ENCODE results near the gene MTERF4. TPM values are rescaled to one million over a fixed set of nuclear protein-coding genes. Genes with fewer than 3 reads are reported as not detected.
A peak's percentile ranks its signal among the peaks of the same experiment; 100 is the strongest.

The MTERF4 gene
- total RNA-seq, 2 donors from 2014 or later, result 33.2 to 42.5 TPM

GRCh38 chr2:241050624-241051577 is 51.2 kb downstream of the MTERF4 start:
- no peak for DNase-seq
- Histone ChIP-seq H3K9me3 (ENCODE audit: control insufficient read depth, low read length) (no peaks in the 10 kb centered on the region), H3K36me3 (ENCODE audit: control insufficient read depth, insufficient read depth, low read length) (no peaks in the 10 kb centered on the region), H3K27ac (ENCODE audit: low read depth, low read length) (no peak overlapping the region), H3K4me1 (ENCODE audit: control insufficient read depth, insufficient read depth, low read length) (no peaks in the 10 kb centered on the region), H3K4me3 (ENCODE audit: low read length) (no peak overlapping the region), H3K27me3 (ENCODE audit: control insufficient read depth, insufficient read depth, low read length, poor library complexity, severe bottlenecking) (peaks cover 14% of the 10 kb centered on the region), H3K9ac (ENCODE audit: extremely low read depth, low read length, poor library complexity, severe bottlenecking) (no peak overlapping the region)
- H3K4me3 Mint-ChIP-seq, result no peak overlapping the region
- no peaks in the 10 kb centered on the region for H3K36me3 Mint-ChIP-seq (ENCODE audit: low read depth)
- TF ChIP-seq CTCF (conservative IDR thresholded peaks at IDR 0.05), result no peak
- H3K27me3 Mint-ChIP-seq (ENCODE audit: insufficient read depth), result peaks cover 1% of the 10 kb centered on the region
- H3K27ac Mint-ChIP-seq, result no peak overlapping the region
- H3K9me3 Mint-ChIP-seq, result peaks cover 2% of the 10 kb centered on the region
- 78 to 89% methylated on average over 6 to 18 of the region's 18 CpGs for WGBS, 2 experiments (ENCODE audit: insufficient coverage in 1 of 2, insufficient read length in 1 of 2)
- H3K4me1 Mint-ChIP-seq, result no peaks in the 10 kb centered on the region

- no peaks in the 10 kb centered on the region for H3K36me3 Mint-ChIP-seq (ENCODE audit: low read depth)
- no peak overlapping the region for H3K4me3 Mint-ChIP-seq
- no peaks in the 10 kb centered on the region for H3K9me3 ChIP-seq (ENCODE audit: control insufficient read depth, low read length)
- DNase-seq, result peak; percentile 90
- no peak overlapping the region for H3K27ac Mint-ChIP-seq
- no peak overlapping the region for H3K4me3 ChIP-seq (ENCODE audit: low read length)
- H3K27me3 Mint-ChIP-seq (ENCODE audit: insufficient read depth), result peaks cover 2% of the 10 kb centered on the region
- H3K36me3 ChIP-seq (ENCODE audit: control insufficient read depth, insufficient read depth, low read length), result no peaks in the 10 kb centered on the region
- H3K27ac ChIP-seq (ENCODE audit: low read depth, low read length), result no peak overlapping the region
- WGBS, 2 experiments (ENCODE audit: insufficient coverage in 1 of 2, insufficient read length in 1 of 2), result 37 to 38% methylated on average over 33 to 38 of the region's 38 CpGs
- H3K9me3 Mint-ChIP-seq, result peaks cover 6% of the 10 kb centered on the region
- H3K4me1 Mint-ChIP-seq, result no peaks in the 10 kb centered on the region
- H3K27me3 ChIP-seq (ENCODE audit: control insufficient read depth, insufficient read depth, low read length, poor library complexity, severe bottlenecking), result peaks cover 16% of the 10 kb centered on the region
- no peak for TF ChIP-seq CTCF (conservative IDR thresholded peaks at IDR 0.05)
- H3K9ac ChIP-seq (ENCODE audit: extremely low read depth, low read length, poor library complexity, severe bottlenecking), result no peak overlapping the region
- H3K4me1 ChIP-seq (ENCODE audit: control insufficient read depth, insufficient read depth, low read length), result no peaks in the 10 kb centered on the region
These were observed 52.1 kb downstream of the MTERF4 start for GRCh38 chr2:241049739-241050623.

- Histone ChIP-seq H3K36me3 (ENCODE audit: control insufficient read depth, insufficient read depth, low read length) (no peaks in the 10 kb centered on the region), H3K27ac (ENCODE audit: low read depth, low read length) (no peak overlapping the region), H3K4me3 (ENCODE audit: low read length) (no peak overlapping the region), H3K27me3 (ENCODE audit: control insufficient read depth, insufficient read depth, low read length, poor library complexity, severe bottlenecking) (peaks cover 19% of the 10 kb centered on the region), H3K9me3 (ENCODE audit: control insufficient read depth, low read length) (no peaks in the 10 kb centered on the region), H3K9ac (ENCODE audit: extremely low read depth, low read length, poor library complexity, severe bottlenecking) (no peak overlapping the region), H3K4me1 (ENCODE audit: control insufficient read depth, insufficient read depth, low read length) (no peaks in the 10 kb centered on the region)
- WGBS, 2 experiments (ENCODE audit: insufficient coverage in 1 of 2, insufficient read length in 1 of 2), result 83 to 87% methylated on average over 3 to 11 of the region's 11 CpGs
- H3K27me3 Mint-ChIP-seq (ENCODE audit: insufficient read depth), result peaks cover 5% of the 10 kb centered on the region
- TF ChIP-seq CTCF (conservative IDR thresholded peaks at IDR 0.05), result no peak
- peaks cover 7% of the 10 kb centered on the region for H3K9me3 Mint-ChIP-seq
- no peaks in the 10 kb centered on the region for H3K36me3 Mint-ChIP-seq (ENCODE audit: low read depth)
- no peaks in the 10 kb centered on the region for H3K4me1 Mint-ChIP-seq
- DNase-seq, result no peak
- H3K27ac Mint-ChIP-seq, result no peak overlapping the region
- no peak overlapping the region for H3K4me3 Mint-ChIP-seq
These were observed 53.1 kb downstream of the MTERF4 start for GRCh38 chr2:241048949-241049343.

Measured in endodermal cell (in vitro differentiated cells).